GM13976 (cell line): Measurements from ENCODE around the gene RAD9A.
A peak's percentile ranks its signal among the peaks of the same experiment; 100 is the strongest.

Experiments
- DNase-seq: peaks from one replicate; pipeline ENCODE4 v3.0.0; 2012; ENCODE audit warnings: low spot score
- CTCF ChIP-seq: IDR thresholded peaks from 2 replicates; pipeline ENCODE4 v1.5.1; 2012; ENCODE audit warnings: borderline replicate concordance, mild to moderate bottlenecking; ENCODE audit not compliant: insufficient read depth; ENCODE audit errors: extremely low read depth, missing control alignments, control extremely low read depth
- in situ Hi-C: fragments of 300-500 bp; cut with MboI; formaldehyde crosslinking; loops from one replicate; pipeline ENCODE4 v1.12.0; 2022; ENCODE audit warnings: low sequenced_read_pairs, mixed read lengths, inconsistent platforms; ENCODE audit not compliant: unreplicated experiment

The RAD9A gene

GRCh38 chr11:67387518-67387917 is 4.3 kb upstream of the RAD9A start:
- no peak for TF ChIP-seq CTCF
- no peak for DNase-seq
- in situ Hi-C loops: loop anchor here (10.0 kb wide), 2 partner anchors 117 to 123 kb away; partner anchors contain the start of genes CDK2AP2, GRK2 and PITPNM1

- peak; percentile 72 for DNase-seq
- in situ Hi-C loops: loop anchor here (10.0 kb wide), 2 partner anchors 115 to 125 kb away; partner anchors contain the start of genes CDK2AP2, GRK2 and PITPNM1
- TF ChIP-seq CTCF: peak; percentile 78
Observed at GRCh38 chr11:67389477-67389876, 2.3 kb upstream of the RAD9A start.

- TF ChIP-seq CTCF: no peak
- in situ Hi-C loops: no loop called here
- no peak for DNase-seq
Observed at GRCh38 chr11:67390947-67391303, 861 bp upstream of the RAD9A start.

GRCh38 chr11:67392183-67392715 is 463 bp downstream of the RAD9A start:
- no peak for DNase-seq
- in situ Hi-C loops: no loop called here
- TF ChIP-seq CTCF: no peak

GRCh38 chr11:67393437-67393836 is 1.7 kb downstream of the RAD9A start:
- TF ChIP-seq CTCF: no peak
- in situ Hi-C loops: no loop called here
- no peak for DNase-seq

GRCh38 chr11:67393990-67394389 is 2.2 kb downstream of the RAD9A start:
- DNase-seq: no peak
- in situ Hi-C loops: no loop called here
- TF ChIP-seq CTCF: no peak
